SH-SY5Y (cell line): Measurements from ENCODE around the gene FGFR3.

ENCODE experiments used
- GATA2 ChIP-seq: IDR thresholded peaks from 2 replicates; pipeline ENCODE4 v1.6.1; 2011; ENCODE audit warnings: mild to moderate bottlenecking, low read depth, low read length
- GATA3 ChIP-seq: IDR thresholded peaks from 2 replicates; pipeline ENCODE4 v1.6.1; 2011; ENCODE audit warnings: low read depth, mild to moderate bottlenecking, low read length, moderate library complexity

GRCh38 chr4:1753294-1753696 lies 39.8 kb upstream of the FGFR3 start:
- TF ChIP-seq GATA3 (no peak), GATA2 (no peak)
